ENCODE measurements around the gene ACAP2.

DNA sequence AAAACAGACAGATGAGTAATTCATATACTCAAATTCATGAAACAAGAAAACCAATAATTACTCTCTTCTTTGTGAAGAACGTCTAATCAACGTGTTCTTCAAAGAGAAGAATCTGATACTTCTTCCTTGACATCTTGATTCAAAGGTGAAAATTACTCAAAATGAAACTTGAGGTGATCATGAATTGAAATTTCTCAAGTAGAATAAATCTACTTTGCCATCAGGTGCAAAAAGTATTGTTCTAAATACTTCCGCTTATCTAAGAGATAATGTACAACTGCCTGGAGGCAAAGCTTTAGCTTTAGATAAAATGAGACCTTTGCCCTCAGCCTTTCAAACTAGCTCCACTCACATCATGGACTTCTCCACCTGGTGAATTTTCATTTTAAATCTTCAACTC, 158.0 kb downstream of the ACAP2 start:
- TF ChIP-seq EP300 (IDR thresholded peaks at IDR 0.05), result no peak
- TF ChIP-seq, protein P1, sequence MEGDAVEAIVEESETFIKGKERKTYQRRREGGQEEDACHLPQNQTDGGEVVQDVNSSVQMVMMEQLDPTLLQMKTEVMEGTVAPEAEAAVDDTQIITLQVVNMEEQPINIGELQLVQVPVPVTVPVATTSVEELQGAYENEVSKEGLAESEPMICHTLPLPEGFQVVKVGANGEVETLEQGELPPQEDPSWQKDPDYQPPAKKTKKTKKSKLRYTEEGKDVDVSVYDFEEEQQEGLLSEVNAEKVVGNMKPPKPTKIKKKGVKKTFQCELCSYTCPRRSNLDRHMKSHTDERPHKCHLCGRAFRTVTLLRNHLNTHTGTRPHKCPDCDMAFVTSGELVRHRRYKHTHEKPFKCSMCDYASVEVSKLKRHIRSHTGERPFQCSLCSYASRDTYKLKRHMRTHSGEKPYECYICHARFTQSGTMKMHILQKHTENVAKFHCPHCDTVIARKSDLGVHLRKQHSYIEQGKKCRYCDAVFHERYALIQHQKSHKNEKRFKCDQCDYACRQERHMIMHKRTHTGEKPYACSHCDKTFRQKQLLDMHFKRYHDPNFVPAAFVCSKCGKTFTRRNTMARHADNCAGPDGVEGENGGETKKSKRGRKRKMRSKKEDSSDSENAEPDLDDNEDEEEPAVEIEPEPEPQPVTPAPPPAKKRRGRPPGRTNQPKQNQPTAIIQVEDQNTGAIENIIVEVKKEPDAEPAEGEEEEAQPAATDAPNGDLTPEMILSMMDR (IDR thresholded peaks at IDR 0.05), result no peak

Data from suprapubic skin (tissue), 3 donors.